Heart left ventricle (tissue), 13 donors: Measurements from ENCODE around the gene SMARCA2.

Source experiments
- CTCF ChIP-seq, 12 donors: fragments of 200-600 bp; sonication (generic) in 4 of 12; IDR thresholded peaks; one replicate each; pipeline versions ENCODE4 v1.5.0 to v1.8.0; 2018 to 2022; ENCODE audit warnings: antibody characterized with exemption in 12 of 12, mild to moderate bottlenecking in 5 of 12
- POLR2A ChIP-seq, 2 donors: fragments of 450-650 bp; IDR thresholded peaks; one replicate each; pipeline ENCODE4 v1.6.1; 2017; ENCODE audit warnings: antibody characterized with exemption in 2 of 2, mild to moderate bottlenecking in 2 of 2, moderate library complexity in 2 of 2
- donor health status: ischemic (EF 13 %, LVEDD 7.1; RV severe dilation, severe dysfunction).
- donor health status: DM: no; HTN: yes; CAD: no.
- donor health status: DM: no; HTN: no; CAD: no.
- donor health status: ischemic (EF 25% LVEDD 6.9; RV normal size, moderate dysfunction).
- donor health status: ischemic (EF 25% LVEDD 5.7; RV mildly dilated, moderate dysfunction).
- donor health status: ischemic (EF 35%, LVEDD 5.7; RV mildly dilated, moderate dysfunction).
- donor health status: nonischemic (EF 11% LVEDD 7.7; RV severe dilation, severe dysfunction).
- donor health status: DM: yes; HTN: yes; CAD: no.
- donor health status: PGD.
- donor health status: ischemic (EF 29% LVEDD 5.4; RV normal size, mild dysfunction).
- donor health status: nonischemic (EF 23%, LVEDD 6.1; RV moderate dilation, normal function).

GRCh38 chr9:2018162-2018643 lies 3.1 kb downstream of the SMARCA2 start:
- no peak for TF ChIP-seq CTCF (IDR thresholded peaks at IDR 0.05)
- TF ChIP-seq POLR2A (IDR thresholded peaks at IDR 0.05), result no peak
